Dendritic cell treated with granulocyte-macrophage colony-stimulating factor and Interleukin-4, amounts not matched to agents 40 ng/mL and 50 ng/mL, for 4 days (primary cell): ENCODE measurements around the gene RER1.

Source experiments
- H3K27ac Mint-ChIP-seq: one replicate; pipeline ENCODE4 v1.8.0; 2022; ENCODE audit warnings: mild to moderate bottlenecking, mixed read lengths
- H3K27me3 Mint-ChIP-seq: one replicate; pipeline ENCODE4 v1.8.0; 2022; ENCODE audit warnings: mild to moderate bottlenecking, mixed read lengths
- H3K36me3 Mint-ChIP-seq: one replicate; pipeline ENCODE4 v1.8.0; 2022; ENCODE audit warnings: low read depth, mixed read lengths
- H3K4me1 Mint-ChIP-seq: one replicate; pipeline ENCODE4 v1.8.0; 2022; ENCODE audit warnings: low read depth, mixed read lengths
- H3K4me3 Mint-ChIP-seq: one replicate; pipeline ENCODE4 v1.8.0; 2022; ENCODE audit warnings: mild to moderate bottlenecking, moderate library complexity, mixed read lengths
- H3K9me3 Mint-ChIP-seq: one replicate; pipeline ENCODE4 v1.8.0; 2022; ENCODE audit warnings: mixed read lengths
- intact Hi-C: fragments of 100-400 bp; cut with micrococcal nuclease; formaldehyde crosslinking; loops from one replicate; pipeline ENCODE4 v1.15.0; 2022

RER1 gene

GRCh38 chr1:2422523-2422922 is 30.9 kb downstream of the RER1 start:
- Mint-ChIP-seq H3K27ac (no peak overlapping the region), H3K27me3 (peaks cover 31% of the 10 kb centered on the region), H3K9me3 (no peaks in the 10 kb centered on the region), H3K36me3 (no peaks in the 10 kb centered on the region), H3K4me1 (no peaks in the 10 kb centered on the region), H3K4me3 (no peak overlapping the region)
- intact Hi-C loops: no loop called here

DNA sequence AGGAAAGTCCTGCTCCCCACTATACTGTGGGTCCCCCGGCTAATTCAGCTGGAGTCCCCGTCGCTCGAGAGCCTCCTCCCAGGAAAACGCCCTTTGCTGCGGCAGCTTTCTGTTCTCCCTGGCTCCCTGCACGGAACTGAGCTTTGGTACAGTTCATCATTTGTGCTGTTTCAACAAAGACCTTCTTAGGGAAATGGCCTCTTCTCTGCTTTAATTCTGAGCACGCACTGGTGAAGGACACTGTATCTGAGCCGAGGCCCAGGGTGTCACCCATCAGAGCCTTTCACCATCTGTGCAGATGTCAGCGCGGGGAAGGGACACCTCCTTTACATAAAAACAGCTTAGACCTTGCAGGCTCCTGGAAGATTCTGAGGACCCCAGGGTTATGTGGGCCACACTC is 34.3 kb downstream of the RER1 start:
- no peaks in the 10 kb centered on the region for H3K36me3 Mint-ChIP-seq

DNA sequence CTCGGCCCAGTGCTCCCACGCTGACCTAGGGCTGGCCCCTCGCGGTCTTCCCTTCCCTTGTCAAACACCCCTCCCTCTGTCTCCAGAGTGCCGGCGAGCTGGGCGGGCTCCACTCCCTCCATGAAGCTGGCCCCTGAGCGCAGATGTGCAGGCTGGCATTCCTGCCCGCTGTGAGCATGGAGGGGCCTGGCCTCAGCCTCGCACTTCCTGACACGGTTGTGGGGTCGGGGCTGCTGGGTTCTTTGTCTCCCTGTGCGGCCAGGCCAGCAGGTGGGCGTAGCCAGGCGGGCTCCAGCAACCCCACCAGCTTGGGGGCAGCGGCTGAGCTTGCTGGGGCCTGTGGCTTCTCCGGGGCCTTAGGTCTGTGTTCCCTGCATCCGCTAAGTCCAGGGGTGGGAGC is 34.9 kb downstream of the RER1 start:
- H3K27me3 Mint-ChIP-seq: peaks cover 12% of the 10 kb centered on the region
- H3K36me3 Mint-ChIP-seq: no peaks in the 10 kb centered on the region
- H3K4me3 Mint-ChIP-seq: no peak overlapping the region
- no peak overlapping the region for H3K27ac Mint-ChIP-seq
- no peaks in the 10 kb centered on the region for H3K4me1 Mint-ChIP-seq
- peaks cover 13% of the 10 kb centered on the region for H3K9me3 Mint-ChIP-seq
- intact Hi-C loops: no loop called here

More for the DNA sequence above, 34.3 kb downstream of the RER1 start:
- Mint-ChIP-seq H3K27ac (no peak overlapping the region), H3K4me3 (no peak overlapping the region), H3K27me3 (peaks cover 12% of the 10 kb centered on the region), H3K9me3 (peaks cover 13% of the 10 kb centered on the region), H3K4me1 (no peaks in the 10 kb centered on the region)
- intact Hi-C loops: no loop called here

GRCh38 chr1:2427051-2427450 is 35.4 kb downstream of the RER1 start:
- Mint-ChIP-seq H3K9me3 (peaks cover 13% of the 10 kb centered on the region), H3K36me3 (no peaks in the 10 kb centered on the region), H3K4me3 (no peak overlapping the region), H3K4me1 (no peaks in the 10 kb centered on the region), H3K27me3 (peaks cover 8% of the 10 kb centered on the region), H3K27ac (no peak overlapping the region)
- intact Hi-C loops: no loop called here

DNA sequence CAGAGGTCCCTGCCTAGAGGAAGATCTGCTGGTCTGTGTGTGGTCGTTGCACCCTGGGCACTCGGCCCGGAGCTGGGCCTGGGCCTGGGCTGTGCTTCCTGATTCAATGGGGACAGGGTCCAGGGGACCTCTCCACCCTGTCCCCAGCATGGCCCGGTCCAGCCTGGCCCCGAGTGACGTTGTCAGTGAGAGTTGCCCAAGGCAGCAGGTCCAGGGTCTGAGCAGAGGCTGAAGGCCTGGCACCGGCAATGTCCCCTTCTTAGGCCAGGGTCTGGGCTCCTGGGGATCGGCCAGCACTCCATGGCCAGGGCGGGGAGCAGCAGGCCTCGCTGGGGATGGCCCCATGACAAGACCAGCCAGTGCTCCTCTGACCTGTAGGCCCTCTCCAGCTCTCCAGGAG is 36.3 kb downstream of the RER1 start:
- Mint-ChIP-seq H3K27me3 (peaks cover 7% of the 10 kb centered on the region), H3K9me3 (peaks cover 13% of the 10 kb centered on the region), H3K4me3 (no peak overlapping the region), H3K27ac (no peak overlapping the region), H3K4me1 (no peaks in the 10 kb centered on the region), H3K36me3 (no peaks in the 10 kb centered on the region)
- intact Hi-C loops: no loop called here

- intact Hi-C loops: no loop called here
- peaks cover 1% of the 10 kb centered on the region for H3K27me3 Mint-ChIP-seq
- no peak overlapping the region for H3K4me3 Mint-ChIP-seq
- H3K36me3 Mint-ChIP-seq: no peaks in the 10 kb centered on the region
- H3K4me1 Mint-ChIP-seq: no peaks in the 10 kb centered on the region
- peaks cover 13% of the 10 kb centered on the region for H3K9me3 Mint-ChIP-seq
- no peak overlapping the region for H3K27ac Mint-ChIP-seq
Observed at GRCh38 chr1:2428490-2428889, 36.8 kb downstream of the RER1 start.

DNA sequence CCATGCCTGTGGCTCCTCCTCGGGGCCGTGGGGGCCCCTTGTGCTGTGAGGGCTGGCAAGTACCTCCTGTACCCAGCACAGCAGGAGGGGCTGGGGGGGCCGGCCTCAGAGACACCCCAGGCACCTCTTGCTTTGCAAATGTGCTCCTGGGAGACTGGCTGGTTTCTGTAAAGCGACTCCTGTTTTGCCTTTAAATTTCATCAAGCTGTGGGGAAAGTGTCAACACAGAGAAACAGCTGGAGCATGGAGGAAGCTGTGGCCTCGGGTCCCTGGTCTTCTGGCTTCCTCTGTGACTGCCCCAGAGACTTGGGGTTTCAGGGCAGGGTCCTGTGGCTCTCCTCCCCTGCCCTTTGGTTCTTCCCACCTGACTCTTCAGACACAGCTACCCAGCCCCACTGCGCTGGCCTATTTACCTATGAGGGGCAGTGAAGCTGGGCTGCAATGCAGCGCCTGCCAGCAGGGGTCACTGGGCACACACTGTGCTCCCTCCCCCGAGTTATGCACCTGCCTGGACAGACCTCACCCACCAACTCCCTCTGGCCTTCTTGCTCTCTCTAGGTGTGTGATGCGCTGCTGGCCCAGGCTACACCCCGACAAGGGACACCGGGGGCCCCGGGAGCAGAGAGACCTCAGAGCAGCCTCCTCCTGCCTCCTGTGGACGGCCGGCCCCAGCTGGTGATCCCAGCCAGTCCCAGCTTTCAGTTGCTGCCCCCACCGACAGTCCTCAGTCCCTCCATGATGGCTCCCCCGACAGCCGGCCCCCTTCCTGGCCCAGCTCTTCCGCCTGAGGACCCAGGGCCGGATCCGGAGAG is 38.3 kb downstream of the RER1 start:
- Mint-ChIP-seq H3K36me3 (no peaks in the 10 kb centered on the region), H3K27me3 (peaks cover 7% of the 10 kb centered on the region), H3K4me3 (no peak overlapping the region), H3K4me1 (no peaks in the 10 kb centered on the region), H3K27ac (no peak overlapping the region), H3K9me3 (peaks cover 13% of the 10 kb centered on the region)
- intact Hi-C loops: no loop called here

- Mint-ChIP-seq H3K9me3 (peaks cover 13% of the 10 kb centered on the region), H3K4me3 (no peak overlapping the region), H3K27me3 (peaks cover 8% of the 10 kb centered on the region), H3K4me1 (no peaks in the 10 kb centered on the region), H3K36me3 (no peaks in the 10 kb centered on the region), H3K27ac (no peak overlapping the region)
- intact Hi-C loops: no loop called here
Observed at GRCh38 chr1:2430592-2430973, 38.9 kb downstream of the RER1 start.

GRCh38 chr1:2431103-2431502 is 39.5 kb downstream of the RER1 start:
- intact Hi-C loops: no loop called here

DNA sequence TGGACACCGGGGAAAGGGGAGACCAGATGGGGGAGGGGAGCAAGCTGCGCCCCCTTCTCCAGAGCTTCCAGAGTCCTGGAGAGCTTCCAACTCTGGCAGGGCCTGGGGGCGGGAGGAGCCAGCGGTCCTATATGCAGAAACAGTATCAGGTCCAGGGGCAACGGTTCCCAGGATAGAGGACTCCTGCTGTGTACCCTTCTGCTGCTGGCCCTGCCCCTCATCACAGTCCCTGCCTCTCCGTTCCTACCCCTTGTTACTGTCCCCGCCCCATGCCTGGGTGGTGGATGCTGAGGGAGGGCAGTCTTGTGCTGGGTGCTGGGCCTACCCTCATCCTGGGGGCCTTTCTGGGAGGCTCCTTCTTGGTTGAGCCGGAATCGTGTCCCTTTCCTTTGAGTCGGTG is 39.9 kb downstream of the RER1 start:
- Mint-ChIP-seq H3K36me3 (no peaks in the 10 kb centered on the region), H3K9me3 (peaks cover 13% of the 10 kb centered on the region), H3K27ac (no peak overlapping the region), H3K4me1 (no peaks in the 10 kb centered on the region), H3K27me3 (peaks cover 8% of the 10 kb centered on the region), H3K4me3 (no peak overlapping the region)
- intact Hi-C loops: no loop called here

More at GRCh38 chr1:2431103-2431502, 39.5 kb downstream of the RER1 start:
- Mint-ChIP-seq H3K4me3 (no peak overlapping the region), H3K27ac (no peak overlapping the region), H3K4me1 (no peaks in the 10 kb centered on the region), H3K9me3 (peaks cover 13% of the 10 kb centered on the region), H3K36me3 (no peaks in the 10 kb centered on the region), H3K27me3 (peaks cover 8% of the 10 kb centered on the region)

- intact Hi-C loops: no loop called here
- H3K9me3 Mint-ChIP-seq: peaks cover 13% of the 10 kb centered on the region
- H3K4me3 Mint-ChIP-seq: no peak overlapping the region
Observed at GRCh38 chr1:2432441-2432844, 40.8 kb downstream of the RER1 start.

DNA sequence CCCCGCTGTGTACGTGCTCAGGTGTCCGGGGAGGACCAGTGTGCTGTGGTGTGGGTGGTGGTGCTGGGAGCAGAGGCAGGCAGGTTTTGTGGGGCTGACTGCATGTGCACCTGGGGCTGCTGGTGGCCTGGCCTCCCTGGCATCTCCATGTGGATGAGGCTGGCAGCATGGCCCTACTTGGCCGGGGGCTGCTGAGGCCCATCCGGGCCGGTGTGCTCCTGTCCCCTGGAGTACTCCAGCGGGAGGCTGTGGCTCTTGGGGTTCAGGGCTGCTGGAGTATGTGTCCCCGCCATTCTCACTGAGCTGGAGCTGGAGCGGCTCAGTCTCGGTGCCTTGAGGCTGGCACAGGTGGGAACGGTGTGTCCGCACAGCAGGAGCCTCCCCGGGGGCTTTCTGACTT is 41.6 kb downstream of the RER1 start:
- Mint-ChIP-seq H3K4me1 (no peaks in the 10 kb centered on the region), H3K9me3 (peaks cover 13% of the 10 kb centered on the region), H3K36me3 (no peaks in the 10 kb centered on the region), H3K4me3 (no peak overlapping the region), H3K27ac (no peak overlapping the region), H3K27me3 (peaks cover 8% of the 10 kb centered on the region)
- intact Hi-C loops: no loop called here

More at GRCh38 chr1:2432441-2432844, 40.8 kb downstream of the RER1 start:
- H3K27ac Mint-ChIP-seq: no peak overlapping the region
- no peaks in the 10 kb centered on the region for H3K4me1 Mint-ChIP-seq
- H3K36me3 Mint-ChIP-seq: no peaks in the 10 kb centered on the region
- peaks cover 8% of the 10 kb centered on the region for H3K27me3 Mint-ChIP-seq

DNA sequence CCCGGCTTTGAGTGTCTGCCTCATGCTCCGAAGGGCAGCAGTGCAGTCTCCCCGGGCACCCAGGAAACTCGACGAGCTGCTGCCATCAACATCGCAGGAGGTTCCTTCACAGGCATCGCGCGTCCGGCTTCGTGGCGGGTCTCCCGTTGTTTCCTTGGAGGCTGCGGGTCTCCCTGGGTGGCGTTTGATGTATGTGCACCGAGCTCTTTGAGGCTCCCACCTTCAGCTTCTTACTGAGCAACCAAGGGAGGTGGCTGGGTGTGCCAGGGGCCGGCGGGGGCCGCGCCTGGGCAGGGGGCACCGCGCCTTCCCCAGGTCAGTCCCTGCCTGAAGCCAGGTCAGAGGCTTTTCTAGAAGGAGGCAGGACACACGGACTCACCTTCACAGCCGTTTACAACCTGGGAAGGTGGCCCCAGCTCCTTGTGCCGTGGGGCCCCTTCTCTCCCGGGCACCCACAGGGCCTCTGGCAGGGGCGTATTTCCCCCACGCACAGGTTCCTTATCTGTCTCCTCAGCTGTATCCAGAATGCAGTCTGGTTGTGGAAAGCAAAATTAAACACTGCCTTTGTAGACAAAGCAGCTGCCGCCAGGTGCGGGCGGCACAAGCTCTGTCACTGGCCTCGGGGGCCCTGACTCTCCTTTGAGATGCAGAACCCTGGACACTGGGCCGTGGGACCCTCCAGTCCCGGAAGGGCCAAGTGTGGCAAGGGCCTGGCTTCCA is 42.5 kb downstream of the RER1 start:
- intact Hi-C loops: no loop called here
- Mint-ChIP-seq H3K27ac (no peak overlapping the region), H3K4me1 (no peaks in the 10 kb centered on the region), H3K9me3 (peaks cover 11% of the 10 kb centered on the region), H3K36me3 (no peaks in the 10 kb centered on the region), H3K27me3 (peaks cover 8% of the 10 kb centered on the region), H3K4me3 (no peak overlapping the region)

- no peaks in the 10 kb centered on the region for H3K4me1 Mint-ChIP-seq
- no peaks in the 10 kb centered on the region for H3K36me3 Mint-ChIP-seq
- no peak overlapping the region for H3K27ac Mint-ChIP-seq
- peaks cover 1% of the 10 kb centered on the region for H3K9me3 Mint-ChIP-seq
- intact Hi-C loops: no loop called here
- H3K27me3 Mint-ChIP-seq: peaks cover 8% of the 10 kb centered on the region
- H3K4me3 Mint-ChIP-seq: no peak overlapping the region
Observed at GRCh38 chr1:2435091-2435490, 43.5 kb downstream of the RER1 start.
